RWPE1 (cell line): ENCODE results near the gene PPARGC1A.

ENCODE experiments used
- CTCF ChIA-PET: fragments of 350-600 bp; sonication (Branson Sonifier 250); formaldehyde crosslinking; extraction: SDS; loops from one replicate; lab custom pipeline; 2021; lab: Yijun Ruan, JAX
- POLR2A ChIA-PET: fragments of 400-600 bp; formaldehyde crosslinking; extraction: SDS; loops from one replicate; lab custom pipeline; 2020; ENCODE audit warnings: antibody characterized with exemption; ENCODE audit not compliant: low non-redundant PET; lab: Yijun Ruan, JAX
- DNase-seq: peaks from one replicate; pipeline ENCODE4 v3.0.0; 2012; ENCODE audit warnings: low spot score
- H3K27ac ChIP-seq: fragments of 450-650 bp; 2 replicates; pipeline ENCODE4 v1.5.1; 2017
- TF ChIP-seq, protein P1 (sequence below): fragments of 450-650 bp; conservative IDR thresholded peaks from 2 replicates; pipeline ENCODE4 v1.5.1; 2017; ENCODE audit warnings: low read depth, mild to moderate bottlenecking

PPARGC1A gene, protein sequence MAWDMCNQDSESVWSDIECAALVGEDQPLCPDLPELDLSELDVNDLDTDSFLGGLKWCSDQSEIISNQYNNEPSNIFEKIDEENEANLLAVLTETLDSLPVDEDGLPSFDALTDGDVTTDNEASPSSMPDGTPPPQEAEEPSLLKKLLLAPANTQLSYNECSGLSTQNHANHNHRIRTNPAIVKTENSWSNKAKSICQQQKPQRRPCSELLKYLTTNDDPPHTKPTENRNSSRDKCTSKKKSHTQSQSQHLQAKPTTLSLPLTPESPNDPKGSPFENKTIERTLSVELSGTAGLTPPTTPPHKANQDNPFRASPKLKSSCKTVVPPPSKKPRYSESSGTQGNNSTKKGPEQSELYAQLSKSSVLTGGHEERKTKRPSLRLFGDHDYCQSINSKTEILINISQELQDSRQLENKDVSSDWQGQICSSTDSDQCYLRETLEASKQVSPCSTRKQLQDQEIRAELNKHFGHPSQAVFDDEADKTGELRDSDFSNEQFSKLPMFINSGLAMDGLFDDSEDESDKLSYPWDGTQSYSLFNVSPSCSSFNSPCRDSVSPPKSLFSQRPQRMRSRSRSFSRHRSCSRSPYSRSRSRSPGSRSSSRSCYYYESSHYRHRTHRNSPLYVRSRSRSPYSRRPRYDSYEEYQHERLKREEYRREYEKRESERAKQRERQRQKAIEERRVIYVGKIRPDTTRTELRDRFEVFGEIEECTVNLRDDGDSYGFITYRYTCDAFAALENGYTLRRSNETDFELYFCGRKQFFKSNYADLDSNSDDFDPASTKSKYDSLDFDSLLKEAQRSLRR

DNA sequence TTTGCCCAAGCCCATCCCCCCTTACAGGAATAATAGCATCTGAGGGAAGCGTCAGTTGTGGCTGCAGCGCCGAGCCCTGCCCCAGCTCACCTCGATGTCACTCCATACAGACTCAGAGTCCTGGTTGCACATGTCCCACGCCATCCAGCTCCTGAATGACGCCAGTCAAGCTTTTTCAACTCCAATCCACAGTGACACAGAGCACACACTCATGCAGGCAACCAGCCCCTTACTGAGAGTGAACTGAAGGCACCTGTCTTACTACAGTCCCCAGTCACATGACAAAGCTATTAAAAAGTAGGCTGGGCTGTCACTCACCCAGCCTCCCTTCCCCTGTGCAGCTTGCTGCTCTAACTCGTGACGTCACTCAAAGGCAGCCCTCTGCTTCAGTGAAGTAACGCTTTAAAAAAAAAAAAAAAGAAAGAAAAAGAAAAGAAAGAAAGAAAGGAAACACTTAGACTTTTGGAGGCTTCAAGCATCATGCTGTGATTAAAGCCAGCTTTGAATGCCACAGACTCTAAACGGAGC, at the start of gene PPARGC1A:
Gene PPARGC1A, minus strand, starts transcription at position 234 of the 528 bp plus-strand sequence. Its CDS starts 90 bp downstream, at position 144.
- DNase-seq, result no peak
- TF ChIP-seq, protein P1, sequence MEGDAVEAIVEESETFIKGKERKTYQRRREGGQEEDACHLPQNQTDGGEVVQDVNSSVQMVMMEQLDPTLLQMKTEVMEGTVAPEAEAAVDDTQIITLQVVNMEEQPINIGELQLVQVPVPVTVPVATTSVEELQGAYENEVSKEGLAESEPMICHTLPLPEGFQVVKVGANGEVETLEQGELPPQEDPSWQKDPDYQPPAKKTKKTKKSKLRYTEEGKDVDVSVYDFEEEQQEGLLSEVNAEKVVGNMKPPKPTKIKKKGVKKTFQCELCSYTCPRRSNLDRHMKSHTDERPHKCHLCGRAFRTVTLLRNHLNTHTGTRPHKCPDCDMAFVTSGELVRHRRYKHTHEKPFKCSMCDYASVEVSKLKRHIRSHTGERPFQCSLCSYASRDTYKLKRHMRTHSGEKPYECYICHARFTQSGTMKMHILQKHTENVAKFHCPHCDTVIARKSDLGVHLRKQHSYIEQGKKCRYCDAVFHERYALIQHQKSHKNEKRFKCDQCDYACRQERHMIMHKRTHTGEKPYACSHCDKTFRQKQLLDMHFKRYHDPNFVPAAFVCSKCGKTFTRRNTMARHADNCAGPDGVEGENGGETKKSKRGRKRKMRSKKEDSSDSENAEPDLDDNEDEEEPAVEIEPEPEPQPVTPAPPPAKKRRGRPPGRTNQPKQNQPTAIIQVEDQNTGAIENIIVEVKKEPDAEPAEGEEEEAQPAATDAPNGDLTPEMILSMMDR, result no peak
- ChIA-PET POLR2A (interaction anchor here (0.7 kb wide), 1 partner anchor 533 kb away, joined by 8 read pairs; no protein-coding TSS in a partner anchor), CTCF (interaction anchor here (0.5 to 0.7 kb wide), 5 partner anchors 45 to 1869 kb away, joined by 3 to 6 read pairs (median 4); no protein-coding TSS in a partner anchor)
- no peak within 1 kb of the TSS for H3K27ac ChIP-seq

DNA sequence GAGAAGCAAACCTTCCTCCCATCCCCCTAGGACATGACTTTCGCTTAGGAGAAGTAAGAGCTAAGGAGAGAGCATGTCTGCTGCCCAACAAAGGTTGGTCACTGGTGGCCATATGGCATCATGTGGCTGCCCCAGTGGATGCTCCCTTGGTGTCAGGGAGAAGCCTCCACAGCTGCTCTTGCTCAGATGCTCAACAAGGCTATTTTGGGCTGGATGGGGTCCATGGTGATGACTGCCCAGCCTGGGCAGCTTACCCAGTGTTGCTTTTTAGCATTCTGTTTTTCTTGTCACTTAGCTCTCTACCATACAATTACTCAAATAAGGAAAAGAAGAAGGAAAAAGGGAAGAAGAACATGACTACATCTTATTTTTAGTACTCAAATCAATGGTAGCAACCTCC, 48.9 kb upstream of the PPARGC1A start:
- no peak overlapping the region for H3K27ac ChIP-seq
- no peak for DNase-seq
- TF ChIP-seq, protein P1, result no peak
- ChIA-PET CTCF (interaction anchor here (0.6 kb wide), 1 partner anchor 111 kb away, joined by 3 read pairs; no protein-coding TSS in a partner anchor), POLR2A (no interaction called here)

DNA sequence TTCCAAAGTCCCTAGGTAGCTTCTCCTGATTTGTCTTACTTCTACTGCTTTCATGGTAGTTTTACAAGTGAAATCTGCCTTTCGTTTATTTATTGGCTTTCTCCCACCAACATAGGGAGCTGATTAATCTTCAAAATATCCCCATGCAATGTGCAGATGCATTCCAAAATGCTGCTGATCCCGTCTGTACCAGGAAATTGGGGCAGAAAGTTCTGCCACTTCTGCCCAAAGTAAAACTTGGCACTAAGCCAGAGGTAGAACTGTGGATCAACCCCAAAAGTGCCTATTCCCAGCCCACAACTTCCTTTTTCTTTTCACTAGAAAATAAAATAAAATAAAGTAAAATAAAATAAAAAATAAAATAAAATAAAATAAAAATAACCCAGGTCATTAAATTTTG, 47.3 kb upstream of the PPARGC1A start:
- ChIA-PET POLR2A (no interaction called here), CTCF (no interaction called here)
- TF ChIP-seq, protein P1, result no peak
- no peak for DNase-seq
- no peak overlapping the region for H3K27ac ChIP-seq

DNA sequence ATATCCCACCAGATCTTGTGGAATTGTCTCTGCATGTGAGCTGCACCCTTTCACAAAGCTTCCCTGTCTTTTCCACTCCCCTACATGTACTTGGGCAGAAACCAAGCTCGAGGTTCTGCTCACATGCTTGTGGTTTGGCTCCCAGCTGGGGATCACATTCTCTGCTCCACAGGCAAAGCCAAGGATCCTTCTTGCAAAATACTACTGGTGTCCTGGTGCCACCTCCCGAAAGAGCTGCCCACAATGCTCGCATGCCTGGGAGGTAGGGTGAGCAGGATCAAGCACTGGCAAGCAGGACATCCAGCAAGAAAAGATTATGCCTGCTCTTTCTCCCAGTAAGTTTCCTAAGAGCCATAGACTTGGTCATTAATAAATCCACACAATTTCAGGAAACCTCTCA, 45.1 kb upstream of the PPARGC1A start:
- peak overlapping the region; percentile 41 for H3K27ac ChIP-seq
- POLR2A ChIA-PET, result no interaction called here
- TF ChIP-seq, protein P1, result 0 out of 2 replicates have a peak, but pooled peaks have one; percentile 14
- peak; percentile 10 for DNase-seq
- CTCF ChIA-PET, result interaction anchor here (0.8 kb wide), 1 partner anchor 217 kb away, joined by 3 read pairs; no protein-coding TSS in a partner anchor

DNA sequence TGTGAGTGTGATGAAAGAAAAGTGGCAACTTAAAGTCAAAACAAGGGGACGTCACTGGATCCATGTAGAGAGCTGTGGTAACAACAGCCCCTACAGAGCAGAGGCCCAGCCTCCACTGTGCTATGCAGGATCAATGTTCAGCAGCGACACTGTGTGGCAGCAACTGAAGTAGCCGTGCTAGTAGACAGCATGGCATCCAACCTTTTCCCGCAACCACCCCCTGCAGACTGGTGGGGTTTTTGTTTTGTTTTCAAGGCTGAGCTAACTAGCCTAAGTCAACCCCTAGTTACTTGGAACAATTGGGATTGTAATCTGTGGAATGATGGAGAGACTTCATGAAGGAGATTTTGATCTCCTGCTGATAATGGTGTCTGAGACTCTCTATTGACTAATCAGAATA, 44.4 kb upstream of the PPARGC1A start:
- DNase-seq, result no peak
- ChIA-PET CTCF (no interaction called here), POLR2A (no interaction called here)
- no peak overlapping the region for H3K27ac ChIP-seq
- TF ChIP-seq, protein P1, result no peak

DNA sequence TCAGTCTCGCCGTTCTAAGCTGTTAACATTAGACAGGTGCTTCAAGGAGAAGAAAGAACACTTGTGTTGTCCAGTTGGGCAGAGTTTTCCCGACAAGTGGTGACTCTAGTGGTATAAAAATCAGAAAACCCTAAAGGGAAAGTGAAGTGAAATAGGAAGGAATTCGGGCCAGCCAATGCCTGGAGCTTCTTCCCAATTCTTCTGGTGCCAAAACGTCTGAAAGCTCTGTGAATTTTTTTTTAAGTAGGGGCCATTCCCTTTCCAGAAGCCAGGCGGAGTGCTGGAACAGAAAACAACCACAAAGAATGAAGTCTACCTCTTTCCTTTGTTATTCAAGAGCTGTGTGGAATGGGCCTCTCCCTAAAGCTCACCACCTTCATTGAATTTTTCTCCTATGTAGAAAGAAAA, 43.1 kb upstream of the PPARGC1A start:
- CTCF ChIA-PET, result interaction anchor here (0.6 kb wide), 1 partner anchor 238 kb away, joined by 4 read pairs; no protein-coding TSS in a partner anchor
- POLR2A ChIA-PET, result no interaction called here
- TF ChIP-seq, protein P1, result no peak
- no peak overlapping the region for H3K27ac ChIP-seq
- DNase-seq, result no peak
